COLO829 (cell line): ENCODE measurements around the gene PNMT.
"Not testable (repeated sequence)": the region's sequence is repeated elsewhere in the genome, so short reads cannot be mapped to it uniquely, and the experiment has no call there.

Source experiments
- DNase-seq: peaks from one replicate; pipeline ENCODE4 v3.0.0; 2012; ENCODE audit warnings: low spot score

Gene PNMT

DNA sequence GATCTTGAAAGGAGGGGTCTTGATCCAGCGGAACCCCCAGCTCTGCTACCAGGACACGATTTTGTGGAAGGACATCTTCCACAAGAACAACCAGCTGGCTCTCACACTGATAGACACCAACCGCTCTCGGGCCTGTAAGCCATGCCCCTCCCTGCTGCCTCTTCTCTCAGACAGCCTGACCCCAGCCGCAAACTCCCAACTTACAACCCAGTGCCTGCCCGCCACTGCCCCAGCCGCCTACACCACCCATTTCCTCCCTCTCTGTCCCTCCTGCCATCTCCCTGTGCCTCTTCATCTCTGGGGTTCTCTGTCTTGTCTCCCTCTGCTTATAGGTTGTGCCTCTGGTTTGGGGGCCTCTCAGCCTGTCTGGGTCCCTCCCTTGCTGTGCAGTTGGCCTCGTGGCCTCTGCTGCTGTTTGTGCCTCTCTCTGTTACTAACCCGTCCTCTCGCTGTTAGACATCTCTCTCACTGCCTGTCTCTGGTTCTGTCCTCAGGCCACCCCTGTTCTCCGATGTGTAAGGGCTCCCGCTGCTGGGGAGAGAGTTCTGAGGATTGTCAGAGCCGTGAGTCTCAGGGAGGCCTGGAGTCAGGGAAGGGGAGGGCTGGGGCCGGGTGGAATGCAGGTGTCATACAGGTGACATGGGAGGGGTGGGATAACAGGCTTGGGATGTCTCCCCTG is 41.2 kb downstream of the PNMT start:
- DNase-seq: no peak

DNA sequence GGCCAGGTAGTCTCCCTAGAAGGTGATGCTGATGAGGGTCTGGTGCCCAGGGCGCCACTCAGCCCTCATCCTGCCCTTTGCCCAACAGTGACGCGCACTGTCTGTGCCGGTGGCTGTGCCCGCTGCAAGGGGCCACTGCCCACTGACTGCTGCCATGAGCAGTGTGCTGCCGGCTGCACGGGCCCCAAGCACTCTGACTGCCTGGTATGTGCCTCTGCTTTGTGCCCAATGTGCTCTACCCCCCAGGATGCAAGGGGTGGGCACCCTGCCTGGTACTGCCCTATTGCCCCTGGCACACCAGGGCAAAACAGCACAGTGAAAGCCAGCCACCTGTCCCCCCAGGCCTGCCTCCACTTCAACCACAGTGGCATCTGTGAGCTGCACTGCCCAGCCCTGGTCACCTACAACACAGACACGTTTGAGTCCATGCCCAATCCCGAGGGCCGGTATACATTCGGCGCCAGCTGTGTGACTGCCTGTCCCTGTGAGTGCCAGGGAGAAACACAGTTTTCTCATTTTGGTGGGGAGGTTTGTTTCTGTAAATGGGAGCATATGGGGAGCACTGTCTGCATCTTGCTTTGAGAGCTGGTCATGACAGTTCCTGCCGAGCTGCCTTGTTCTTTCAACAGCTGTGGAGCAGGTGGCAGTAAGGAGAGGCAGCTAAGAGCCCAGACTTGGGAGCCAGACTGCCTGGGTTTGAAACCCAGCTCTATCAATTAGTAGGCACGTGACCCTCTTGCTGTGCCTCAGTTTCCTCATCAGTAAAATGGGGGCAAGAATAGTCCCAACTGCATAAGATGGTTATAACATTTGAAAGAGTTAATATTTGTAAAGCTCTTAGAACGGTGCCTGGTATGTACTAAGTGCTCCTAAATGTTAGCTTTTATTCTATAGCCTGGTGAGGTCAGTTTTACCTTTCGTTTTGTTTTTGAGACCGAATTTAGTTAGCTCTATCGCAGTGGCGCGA is 42.0 kb downstream of the PNMT start:
- no peak for DNase-seq

DNA sequence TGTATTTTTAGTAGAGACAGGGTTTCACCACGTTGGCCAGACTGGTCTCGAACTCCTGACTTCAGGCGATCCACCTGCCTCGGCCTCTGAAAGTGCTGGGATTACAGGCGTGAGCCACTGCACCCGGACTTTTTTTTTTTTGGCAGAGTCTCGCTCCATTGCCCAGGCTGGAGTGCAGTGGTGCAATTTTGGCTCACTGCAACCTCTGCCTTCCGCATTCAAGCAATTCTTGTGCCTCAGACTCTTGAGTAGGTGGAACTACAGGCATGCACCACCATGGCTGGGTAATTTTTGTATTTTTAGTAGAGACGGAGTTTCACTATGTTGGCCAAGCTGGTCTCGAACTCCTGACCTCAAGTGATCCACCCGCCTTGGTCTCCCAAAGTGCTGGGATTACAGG is 42.8 kb downstream of the PNMT start:
- not testable (repeated sequence) for DNase-seq

DNA sequence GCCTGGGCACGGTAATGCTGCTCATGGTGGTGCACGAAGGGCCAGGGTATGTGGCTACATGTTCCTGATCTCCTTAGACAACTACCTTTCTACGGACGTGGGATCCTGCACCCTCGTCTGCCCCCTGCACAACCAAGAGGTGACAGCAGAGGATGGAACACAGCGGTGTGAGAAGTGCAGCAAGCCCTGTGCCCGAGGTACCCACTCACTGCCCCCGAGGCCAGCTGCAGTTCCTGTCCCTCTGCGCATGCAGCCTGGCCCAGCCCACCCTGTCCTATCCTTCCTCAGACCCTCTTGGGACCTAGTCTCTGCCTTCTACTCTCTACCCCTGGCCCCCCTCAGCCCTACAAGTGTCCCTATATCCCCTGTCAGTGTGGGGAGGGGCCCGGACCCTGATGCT is 43.6 kb downstream of the PNMT start:
- DNase-seq: no peak

DNA sequence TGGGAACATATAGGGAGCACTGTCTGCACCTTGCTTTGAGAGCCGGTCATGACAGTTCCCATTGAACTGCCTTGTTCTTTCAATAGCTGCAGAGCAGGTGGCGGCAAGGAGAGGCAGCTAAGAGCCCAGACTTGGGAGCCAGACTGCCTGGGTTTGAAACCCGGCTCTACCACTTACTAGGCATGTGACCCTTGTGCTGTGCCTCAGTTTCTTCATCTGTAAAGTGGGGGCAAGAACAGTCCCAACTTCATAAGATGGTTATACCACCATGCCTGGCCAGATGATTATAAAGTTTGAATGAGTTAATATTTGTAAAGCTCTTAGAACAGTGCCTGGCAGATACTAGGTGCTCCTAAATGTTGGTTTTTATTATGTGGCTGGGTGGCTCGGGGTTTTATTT is 46.0 kb downstream of the PNMT start:
- no peak for DNase-seq

DNA sequence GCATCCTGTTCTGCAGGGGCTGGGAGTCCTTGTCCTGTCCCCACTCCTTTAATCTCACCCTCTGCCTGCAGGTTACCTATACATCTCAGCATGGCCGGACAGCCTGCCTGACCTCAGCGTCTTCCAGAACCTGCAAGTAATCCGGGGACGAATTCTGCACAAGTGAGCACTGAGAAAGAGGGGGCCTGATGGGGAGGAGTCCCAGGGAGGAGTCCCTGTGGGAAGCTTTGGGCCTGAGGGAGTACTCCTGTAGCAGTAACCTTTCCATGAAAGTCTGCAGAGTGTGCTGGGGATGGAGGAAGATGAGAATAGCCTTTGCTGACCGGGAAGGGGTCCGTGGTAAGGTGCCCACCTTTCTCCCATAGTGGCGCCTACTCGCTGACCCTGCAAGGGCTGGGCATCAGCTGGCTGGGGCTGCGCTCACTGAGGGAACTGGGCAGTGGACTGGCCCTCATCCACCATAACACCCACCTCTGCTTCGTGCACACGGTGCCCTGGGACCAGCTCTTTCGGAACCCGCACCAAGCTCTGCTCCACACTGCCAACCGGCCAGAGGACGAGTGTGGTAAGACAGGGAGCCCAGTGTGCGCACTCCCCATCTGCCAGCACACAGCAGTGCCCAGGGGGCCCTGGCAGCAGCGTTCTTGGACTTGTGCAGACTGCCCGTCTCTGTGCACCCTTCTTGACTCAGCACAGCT is 47.3 kb downstream of the PNMT start:
- no peak for DNase-seq

DNA sequence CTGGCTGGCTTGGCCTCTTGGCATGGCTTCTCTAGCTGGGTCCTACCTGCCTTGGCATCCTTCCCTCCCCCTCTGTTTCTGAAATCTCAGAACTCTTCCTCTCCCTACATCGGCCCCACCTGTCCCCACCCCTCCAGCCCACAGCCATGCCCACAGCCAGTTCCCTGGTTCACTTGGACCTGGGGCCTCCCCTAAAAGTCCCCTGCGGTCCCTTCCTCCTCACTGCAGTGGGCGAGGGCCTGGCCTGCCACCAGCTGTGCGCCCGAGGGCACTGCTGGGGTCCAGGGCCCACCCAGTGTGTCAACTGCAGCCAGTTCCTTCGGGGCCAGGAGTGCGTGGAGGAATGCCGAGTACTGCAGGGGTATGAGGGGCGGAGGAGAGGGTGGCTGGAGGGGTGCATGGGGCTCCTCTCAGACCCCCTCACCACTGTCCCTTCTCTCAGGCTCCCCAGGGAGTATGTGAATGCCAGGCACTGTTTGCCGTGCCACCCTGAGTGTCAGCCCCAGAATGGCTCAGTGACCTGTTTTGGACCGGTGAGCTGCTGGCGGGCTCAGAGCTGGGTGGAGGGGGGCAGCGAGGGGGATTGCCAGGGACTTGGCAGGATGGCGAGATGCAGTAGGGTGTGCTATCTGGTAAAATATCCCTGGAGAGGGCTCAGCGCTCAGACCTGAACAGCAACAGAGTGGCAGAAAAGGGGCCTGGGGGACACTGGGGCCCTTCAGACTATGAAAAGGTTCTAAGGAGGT is 48.0 kb downstream of the PNMT start:
- no peak for DNase-seq

DNA sequence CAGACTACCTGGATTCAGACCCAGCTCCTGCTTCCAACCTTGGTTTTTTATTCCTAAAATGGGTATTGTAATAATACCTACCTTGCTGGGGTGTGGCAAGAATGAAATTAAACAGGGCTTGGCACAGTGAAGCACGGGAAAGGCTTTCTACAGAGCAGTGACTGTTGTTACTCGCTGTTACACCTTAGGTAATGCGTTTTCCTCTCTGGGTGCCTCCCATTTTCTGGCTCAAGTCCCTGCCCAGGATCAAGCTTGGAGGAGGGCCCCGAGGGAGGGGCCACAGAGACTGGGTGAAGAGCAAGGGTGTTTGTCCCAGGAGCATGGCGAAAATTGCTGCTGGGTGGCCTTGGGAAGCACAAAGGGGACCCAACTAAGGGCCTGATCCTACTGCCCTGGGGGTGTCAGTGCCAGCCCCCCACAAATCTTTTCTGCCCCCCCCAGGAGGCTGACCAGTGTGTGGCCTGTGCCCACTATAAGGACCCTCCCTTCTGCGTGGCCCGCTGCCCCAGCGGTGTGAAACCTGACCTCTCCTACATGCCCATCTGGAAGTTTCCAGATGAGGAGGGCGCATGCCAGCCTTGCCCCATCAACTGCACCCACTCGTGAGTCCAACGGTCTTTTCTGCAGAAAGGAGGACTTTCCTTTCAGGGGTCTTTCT is 48.8 kb downstream of the PNMT start:
- no peak for DNase-seq

DNA sequence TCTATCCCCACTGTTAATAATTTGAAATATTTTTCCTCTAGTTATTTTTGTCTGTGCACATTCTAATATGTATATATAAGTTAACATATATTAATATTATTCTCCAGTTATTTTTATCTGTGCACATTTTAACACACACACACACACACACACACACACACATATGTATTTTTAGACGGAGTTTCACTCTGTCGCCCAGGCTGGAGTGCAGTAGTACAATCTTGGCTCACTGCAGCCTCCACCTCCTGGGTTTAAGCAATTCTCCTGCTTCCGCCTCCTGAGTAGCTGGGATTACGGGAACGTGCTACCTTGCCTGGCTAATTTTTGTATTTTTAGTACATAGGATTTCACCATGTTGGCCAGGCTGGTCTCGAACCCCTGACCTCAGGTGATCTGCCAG is 49.4 kb downstream of the PNMT start:
- no peak for DNase-seq

DNA sequence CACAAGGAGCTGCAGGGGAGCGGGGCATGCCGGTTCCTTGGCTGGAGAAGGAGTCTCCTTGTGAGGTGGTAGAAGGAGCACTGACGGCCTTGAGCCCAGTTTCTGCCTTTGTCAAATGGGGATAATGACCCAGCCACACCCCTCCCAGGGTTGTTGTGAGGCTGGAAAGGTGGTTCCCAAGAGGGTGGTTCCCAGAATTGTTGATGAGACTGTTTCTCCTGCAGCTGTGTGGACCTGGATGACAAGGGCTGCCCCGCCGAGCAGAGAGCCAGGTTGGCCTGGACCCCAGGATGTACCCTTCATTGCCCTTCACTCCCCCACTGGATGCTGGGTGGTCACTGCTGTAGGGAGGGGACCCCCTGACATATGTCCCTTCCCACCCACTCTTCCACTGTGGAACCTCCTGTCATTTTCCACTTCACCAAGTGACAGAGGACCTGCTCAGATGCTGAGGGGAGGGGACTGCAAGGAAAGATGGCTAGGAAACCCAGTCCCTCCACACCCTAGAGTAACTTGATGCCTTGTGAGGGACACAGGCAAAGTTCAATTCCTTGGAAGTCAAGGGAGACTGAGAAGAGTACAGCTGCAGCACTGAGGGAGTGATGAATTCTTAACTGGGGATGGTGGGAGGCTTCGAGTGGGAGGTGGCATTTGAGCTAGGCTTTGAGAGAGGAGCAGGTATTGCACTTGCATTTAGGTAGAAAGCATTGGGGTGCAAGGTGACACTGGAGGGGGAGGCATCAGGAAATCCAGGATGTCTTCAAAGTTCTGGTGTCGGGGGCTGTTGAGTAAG is 51.5 kb downstream of the PNMT start:
- no peak for DNase-seq
